Placental epithelial cell (primary cell): ENCODE measurements around the gene DDC. TPM values are rescaled to one million over a fixed set of nuclear protein-coding genes. Genes with fewer than 3 reads are reported as not detected.

Source experiments
- small RNA-seq: library from RNA; depleted of rRNA; stranded (forward); fragments of <200 nt; gene quantifications from one replicate; pipeline ENCODE3, GENCODE V24; 2012
- total RNA-seq: library from RNA; depleted of rRNA; stranded (reverse); fragments of >200 nt; gene quantifications from 2 replicates; pipeline ENCODE4 v1.2.3, GENCODE V29; 2012

The DDC gene
- total RNA-seq = not detected in 2 replicates

DNA sequence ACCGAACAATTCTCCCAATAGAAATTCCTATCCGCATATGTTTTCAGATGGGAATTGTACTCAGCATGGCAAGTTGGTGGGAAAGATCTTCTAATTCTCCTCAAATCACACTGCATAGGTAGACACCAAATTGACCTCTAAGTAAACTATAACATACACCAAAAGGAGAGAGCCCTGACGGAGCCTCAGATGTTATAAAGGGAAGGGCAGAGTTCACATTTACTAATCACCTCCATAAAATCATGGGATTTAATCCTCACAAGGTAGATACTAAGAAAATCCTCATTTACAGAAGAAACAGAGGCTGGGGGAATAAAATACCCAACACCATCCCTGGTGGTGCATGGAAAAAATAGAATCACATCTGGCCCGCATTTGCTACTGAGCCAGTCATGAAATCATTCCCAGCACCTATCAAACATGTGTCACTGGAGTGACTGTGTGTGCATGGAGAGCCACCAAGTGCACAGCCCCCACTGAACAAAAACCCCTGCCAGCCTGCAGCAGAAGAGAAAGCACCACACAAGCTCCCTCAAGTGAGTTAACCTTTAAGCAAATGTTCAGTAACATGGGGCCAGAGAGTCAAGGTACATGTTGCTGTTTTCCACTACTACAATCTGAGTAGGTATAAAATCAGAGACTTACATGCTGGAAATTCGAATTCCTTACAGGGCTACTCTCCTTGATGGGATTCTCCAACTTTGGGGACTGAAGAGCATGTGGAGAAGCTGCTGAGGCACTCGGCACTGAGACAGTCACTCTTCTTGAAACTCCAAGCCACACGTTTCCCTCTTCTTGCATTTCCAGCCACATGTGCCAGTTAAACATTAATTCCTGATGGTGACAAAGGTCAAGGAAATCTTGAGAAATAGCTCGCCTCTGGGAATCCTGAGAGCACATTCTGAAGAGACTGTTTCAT, at the start of gene DDC:
Gene DDC, minus strand, starts transcription at position 766 of the 919 bp plus-strand sequence. CDS start 21,320 bp downstream, outside the sequence.

DNA sequence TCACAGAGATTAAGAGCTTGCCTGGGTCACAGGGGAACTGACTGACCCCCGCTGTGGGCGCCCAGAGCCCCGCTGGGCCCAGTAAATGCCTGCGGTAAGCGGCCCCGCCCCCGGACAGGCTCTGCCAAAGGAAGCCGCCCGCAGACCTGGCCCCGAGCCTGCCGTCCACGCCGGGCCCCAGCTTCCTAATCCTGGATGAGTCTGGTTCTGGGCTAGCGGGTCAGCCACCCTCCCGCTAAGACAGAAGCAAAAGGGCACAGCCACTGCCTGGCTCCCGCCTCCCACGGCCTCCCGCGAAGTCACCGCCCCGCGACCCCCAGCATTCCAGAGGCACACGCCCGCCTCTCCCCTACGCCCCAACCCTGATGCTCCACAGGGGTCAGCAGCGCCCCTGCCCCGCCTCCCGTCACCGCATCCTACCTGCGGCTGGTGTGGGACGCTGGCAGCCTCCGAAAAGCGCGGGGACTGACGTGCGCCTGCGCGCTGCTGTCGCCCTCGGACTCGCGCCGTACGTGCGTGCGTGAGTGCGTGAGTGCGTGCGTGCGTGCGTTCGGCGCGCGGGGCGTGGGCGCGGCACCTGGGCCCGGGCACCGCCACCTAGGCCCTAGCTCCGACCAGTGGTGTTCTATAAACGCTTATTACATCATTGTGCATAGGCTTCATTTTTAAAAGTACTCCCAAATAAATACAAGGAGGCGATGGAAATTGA, 115.2 kb downstream of the DDC start, which contains the start of gene FIGNL1:
Gene FIGNL1, minus strand, starts transcription at position 470 of the 709 bp plus-strand sequence. CDS start 3,063 bp downstream, outside the sequence.

Small RNA genes lying within 50 kb of the gene (small RNA-seq; reads per million reads assigned to genes)
- gene RNU6-1091P = not detected

Other genes starting within 250 kb of the DDC start
- gene FIGNL1, start 115.1 kb downstream of the DDC start, total RNA-seq = 9.7 and 11.4 TPM in 2 replicates
- gene GRB10, start 217.5 kb upstream of the DDC start, total RNA-seq = 17.3 and 32.0 TPM in 2 replicates